Testis (tissue), 3 donors: ENCODE measurements around the gene FST. TPM values are rescaled to one million over a fixed set of nuclear protein-coding genes. Genes with fewer than 3 reads are reported as not detected.

Experiments
- DNase-seq: peaks from one replicate; pipeline ENCODE4 v3.0.0-alpha.2; 2019
- H3K27ac ChIP-seq, 2 donors: fragments of 200-600 bp; sonication (generic); one replicate each; pipeline ENCODE4 v1.5.1; 2019
- H3K27me3 ChIP-seq: fragments of 200-600 bp; sonication (generic); one replicate; pipeline ENCODE4 v1.5.1; 2019
- H3K36me3 ChIP-seq: fragments of 200-600 bp; sonication (generic); one replicate; pipeline ENCODE4 v1.5.1; 2017; ENCODE audit warnings: low read depth; ENCODE audit errors: missing control alignments
- H3K4me1 ChIP-seq: fragments of 200-600 bp; sonication (generic); one replicate; pipeline ENCODE4 v1.5.1; 2019
- H3K4me3 ChIP-seq, 2 donors: fragments of 200-600 bp; sonication (generic); one replicate each; pipeline ENCODE4 v1.5.1; 2017 to 2019
- H3K9me3 ChIP-seq: fragments of 200-600 bp; sonication (generic); one replicate; pipeline ENCODE4 v1.5.1; 2017
- CTCF ChIP-seq, 3 experiments: fragments of 450-650 bp in 2 of 3; fragments of 200-600 bp in 1 of 3; sonication (generic) in 1 of 3; IDR thresholded peaks; one replicate each; pipeline ENCODE4 v1.5.1; 2016 to 2019; ENCODE audit warnings: antibody characterized with exemption in 3 of 3, mild to moderate bottlenecking in 2 of 3, moderate library complexity in 1 of 3
- POLR2A ChIP-seq: fragments of 450-650 bp; IDR thresholded peaks from one replicate; pipeline ENCODE4 v1.6.1; 2017; ENCODE audit warnings: antibody characterized with exemption, mild to moderate bottlenecking, moderate library complexity
- WGBS, 2 donors: methylation state at CpG; one replicate each; pipeline ENCODE4 v1.1.5; 2018; 5-methylcytosine and 5-hydroxymethylcytosine counted together
- intact Hi-C: fragments of 100-400 bp; cut with DNase I; formaldehyde crosslinking; loops from one replicate; pipeline ENCODE4 v1.15.1; 2023; ENCODE audit warnings: low total_unique reads
- polyA plus RNA-seq: library from polyadenylated mRNA; stranded (reverse); fragments of 350-450 nt; fragmentation: Illumina TruSeq; extraction: RNeasy Lipid Tissue Mini Kit (QIAGEN cat#74804); gene quantifications from one replicate; pipeline ENCODE4 v1.2.3, GENCODE V29; 2014; ENCODE audit warnings: low read depth, low replicate concordance; ENCODE audit not compliant: insufficient read depth
- total RNA-seq, 2 donors: library from RNA; depleted of rRNA; stranded (reverse); fragments of >200 nt; gene quantifications; one replicate each; pipeline ENCODE4 v1.2.3, GENCODE V29; 2016

The FST gene
- total and polyA plus RNA-seq, 3 donors from 2014 or later, result 8.0 to 9.3 (median 8.7) TPM

GRCh38 chr5:53436480-53437191 lies 43.8 kb upstream of the FST start:
- intact Hi-C loops, result no loop called here
- WGBS, 2 donors, result 85 to 97% methylated on average over 2 of the region's 2 CpGs
- Histone ChIP-seq H3K4me1 (no peaks in the 10 kb centered on the region), H3K27me3 (no peaks in the 10 kb centered on the region), H3K27ac (no peak overlapping the region), H3K4me3 (no peak overlapping the region), H3K9me3 (no peaks in the 10 kb centered on the region), H3K36me3 (no peaks in the 10 kb centered on the region)
- TF ChIP-seq POLR2A, result no peak
- TF ChIP-seq CTCF (IDR thresholded peaks at IDR 0.05), result no peak
- DNase-seq, result no peak

GRCh38 chr5:53438079-53438478 lies 42.4 kb upstream of the FST start:
- no peak for TF ChIP-seq CTCF (IDR thresholded peaks at IDR 0.05)
- DNase-seq, result no peak
- Histone ChIP-seq H3K4me1 (no peaks in the 10 kb centered on the region), H3K27me3 (no peaks in the 10 kb centered on the region), H3K36me3 (no peaks in the 10 kb centered on the region), H3K4me3 (no peak overlapping the region), H3K9me3 (no peaks in the 10 kb centered on the region), H3K27ac (no peak overlapping the region)
- 81 to 92% methylated on average over 13 of the region's 13 CpGs for WGBS, 2 donors
- intact Hi-C loops, result no loop called here

- no peak for DNase-seq
- no peak overlapping the region for H3K27ac ChIP-seq
- 60 to 62% methylated on average over 6 of the region's 6 CpGs for WGBS, 2 donors
Observed at GRCh38 chr5:53438486-53439472, 41.6 kb upstream of the FST start.

GRCh38 chr5:53442961-53443360 lies 37.5 kb upstream of the FST start:
- Histone ChIP-seq H3K9me3 (no peaks in the 10 kb centered on the region), H3K27ac (no peak overlapping the region), H3K27me3 (no peaks in the 10 kb centered on the region), H3K4me1 (no peaks in the 10 kb centered on the region), H3K4me3 (no peak overlapping the region), H3K36me3 (no peaks in the 10 kb centered on the region)
- intact Hi-C loops, result no loop called here
- TF ChIP-seq POLR2A, result no peak
- no peak for TF ChIP-seq CTCF (IDR thresholded peaks at IDR 0.05)
- WGBS, 2 donors, result 94 to 100% methylated on average over 1 of the region's 1 CpG
- no peak for DNase-seq

More at GRCh38 chr5:53438486-53439472, 41.6 kb upstream of the FST start:
- H3K36me3 ChIP-seq, result no peaks in the 10 kb centered on the region
- H3K9me3 ChIP-seq, result no peaks in the 10 kb centered on the region
- intact Hi-C loops, result no loop called here
- H3K4me3 ChIP-seq, result no peak overlapping the region
- H3K4me1 ChIP-seq, result no peaks in the 10 kb centered on the region
- no peak for TF ChIP-seq POLR2A
- no peaks in the 10 kb centered on the region for H3K27me3 ChIP-seq

- Histone ChIP-seq H3K36me3 (no peaks in the 10 kb centered on the region), H3K4me3 (no peak overlapping the region), H3K27ac (no peak overlapping the region), H3K27me3 (no peaks in the 10 kb centered on the region), H3K4me1 (no peaks in the 10 kb centered on the region), H3K9me3 (no peaks in the 10 kb centered on the region)
- intact Hi-C loops, result no loop called here
- WGBS, 2 donors, result 87 to 91% methylated on average over 1 of the region's 1 CpG
- DNase-seq, result no peak
- TF ChIP-seq CTCF (IDR thresholded peaks at IDR 0.05) (no peak), POLR2A (no peak)
Observed at GRCh38 chr5:53445569-53445968, 34.9 kb upstream of the FST start.
